ENCODE measurements around the gene PHF12. TPM values are rescaled to one million over a fixed set of nuclear protein-coding genes. Genes with fewer than 3 reads are reported as not detected.

The PHF12 gene
- total and polyA plus RNA-seq, 2 of the 4 experiments (the other 2 are of a cell fraction), result 24.4 to 25.6 TPM

GRCh38 chr17:28906276-28906675 is 45.0 kb downstream of the PHF12 start:
- Histone ChIP-seq H3K27ac (ENCODE audit: insufficient read depth, low read length) (no peak overlapping the region), H2BK20ac (ENCODE audit: low read depth, low read length) (no peak overlapping the region), H3K4ac (ENCODE audit: low read depth, low read length) (no peak overlapping the region), H3K36me3 (ENCODE audit: control insufficient read depth, insufficient read depth, low read length) (peaks cover 45% of the 10 kb centered on the region), H3K14ac (replicated peaks; ENCODE audit: low read depth, low read length) (no peak overlapping the region), H4K5ac (ENCODE audit: low read depth, low read length) (no peak overlapping the region), H3K4me3 (ENCODE audit: insufficient read depth, low read depth, low read length) (no peak overlapping the region), H4K91ac (ENCODE audit: insufficient read depth, low read depth, low read length) (no peak overlapping the region), H3K23ac (ENCODE audit: low read depth, low read length) (no peak overlapping the region), H2AFZ (replicated peaks; ENCODE audit: low read length, poor library complexity) (no peak overlapping the region), H3K4me2 (ENCODE audit: low read depth, low read length) (no peak overlapping the region), H3K9me1 (ENCODE audit: insufficient read depth, low read length) (peaks cover 13% of the 10 kb centered on the region), H2AK5ac (ENCODE audit: low read depth, low read length) (no peak overlapping the region), H2AK9ac (replicated peaks; ENCODE audit: low read depth, low read length, poor library complexity) (no peak overlapping the region), H3K4me1 (ENCODE audit: control insufficient read depth, insufficient read depth, low read length) (peaks cover 20% of the 10 kb centered on the region), H3K18ac (ENCODE audit: low read depth, low read length) (no peak overlapping the region), H3K9me3 (ENCODE audit: control insufficient read depth, insufficient read depth, low read length) (no peaks in the 10 kb centered on the region), H3K79me1 (ENCODE audit: low read depth in 1 of 2, low read length in 2 of 2) (peaks cover 10 to 45% of the 10 kb centered on the region in 2 experiments; a peak in 3 of 4 replicates), H3K9ac (ENCODE audit: low read depth, low read length) (no peak overlapping the region), H2BK120ac (ENCODE audit: low read depth, low read length) (no peak overlapping the region), H2BK5ac (ENCODE audit: low read depth, low read length, poor library complexity, severe bottlenecking) (no peak overlapping the region), H2BK15ac (ENCODE audit: low read depth, low read length) (no peak overlapping the region), H3K56ac (ENCODE audit: extremely low read depth, insufficient read depth, low read length) (no peak overlapping the region), H4K20me1 (ENCODE audit: insufficient read depth, low read length) (peaks cover 41% of the 10 kb centered on the region; the same call in 1 of the 2 replicates), H3K27me3 (ENCODE audit: control insufficient read depth, insufficient read depth, low read length) (no peaks in the 10 kb centered on the region), H4K8ac (ENCODE audit: low read depth in 2 of 2, low read length in 2 of 2) (no peak overlapping the region)
- ChIA-PET CTCF (no interaction called here), POLR2A (ENCODE audit: unreplicated experiment) (no interaction called here)
- DNase-seq (no peak), ATAC-seq (ENCODE audit: low read depth) (no peak)
- dilution Hi-C loops (cut with HindIII; ENCODE audit: low sequenced_read_pairs, unreplicated experiment) (no loop called here), intact Hi-C loops (cut with micrococcal nuclease) (loop anchor here (5.0 kb wide), 1 partner anchor 41 kb away; no protein-coding TSS in a partner anchor), in situ Hi-C loops (cut with MboI; ENCODE audit: low sequenced_read_pairs) (no loop called here)
- no TSS peak for BruUV-seq (replicated peaks)
- WGBS, 2 experiments (ENCODE audit: extremely low coverage in 2 of 2, insufficient read length in 1 of 2), result 85% methylated on average over 2 of the region's 9 CpGs; no CpG with 5 or more reads in 1 of the 2 experiments
- TF ChIP-seq FOS (IDR thresholded peaks at IDR 0.05; ENCODE audit: low read depth, low read length), result no peak
- TF ChIP-seq CTCF (conservative IDR thresholded peaks at IDR 0.05; ENCODE audit: low read depth, low read length), result no peak
- no peak for TF ChIP-seq MAFK (IDR thresholded peaks at IDR 0.05; ENCODE audit: low read depth, low read length)
- TF ChIP-seq, protein P1, sequence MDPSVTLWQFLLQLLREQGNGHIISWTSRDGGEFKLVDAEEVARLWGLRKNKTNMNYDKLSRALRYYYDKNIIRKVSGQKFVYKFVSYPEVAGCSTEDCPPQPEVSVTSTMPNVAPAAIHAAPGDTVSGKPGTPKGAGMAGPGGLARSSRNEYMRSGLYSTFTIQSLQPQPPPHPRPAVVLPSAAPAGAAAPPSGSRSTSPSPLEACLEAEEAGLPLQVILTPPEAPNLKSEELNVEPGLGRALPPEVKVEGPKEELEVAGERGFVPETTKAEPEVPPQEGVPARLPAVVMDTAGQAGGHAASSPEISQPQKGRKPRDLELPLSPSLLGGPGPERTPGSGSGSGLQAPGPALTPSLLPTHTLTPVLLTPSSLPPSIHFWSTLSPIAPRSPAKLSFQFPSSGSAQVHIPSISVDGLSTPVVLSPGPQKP (IDR thresholded peaks at IDR 0.05; ENCODE audit: borderline replicate concordance, low read depth, low read length), result no peak
- TF ChIP-seq RFX5 (IDR thresholded peaks at IDR 0.05; ENCODE audit: low read depth, low read length), result no peak
- no peak for TF ChIP-seq RAD21 (IDR thresholded peaks at IDR 0.05; ENCODE audit: low read length)
- no peak for TF ChIP-seq RCOR1 (IDR thresholded peaks at IDR 0.05; ENCODE audit: insufficient replicate concordance, low read length)
- no peak for TF ChIP-seq CEBPB (IDR thresholded peaks at IDR 0.05; ENCODE audit: low read depth, low read length)
- no peak for TF ChIP-seq SMC3 (IDR thresholded peaks at IDR 0.05; ENCODE audit: low read depth, low read length)
- TF ChIP-seq, protein P2, sequence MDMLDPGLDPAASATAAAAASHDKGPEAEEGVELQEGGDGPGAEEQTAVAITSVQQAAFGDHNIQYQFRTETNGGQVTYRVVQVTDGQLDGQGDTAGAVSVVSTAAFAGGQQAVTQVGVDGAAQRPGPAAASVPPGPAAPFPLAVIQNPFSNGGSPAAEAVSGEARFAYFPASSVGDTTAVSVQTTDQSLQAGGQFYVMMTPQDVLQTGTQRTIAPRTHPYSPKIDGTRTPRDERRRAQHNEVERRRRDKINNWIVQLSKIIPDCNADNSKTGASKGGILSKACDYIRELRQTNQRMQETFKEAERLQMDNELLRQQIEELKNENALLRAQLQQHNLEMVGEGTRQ (IDR thresholded peaks at IDR 0.05; ENCODE audit: low read depth, low read length), result no peak
- no peak for TF ChIP-seq NFE2L2 (IDR thresholded peaks at IDR 0.05; ENCODE audit: low read depth, low read length)
- TF ChIP-seq MAZ (IDR thresholded peaks at IDR 0.05; ENCODE audit: borderline replicate concordance, low read depth, low read length), result no peak
- TF ChIP-seq MXI1 (IDR thresholded peaks at IDR 0.05; ENCODE audit: borderline replicate concordance, low read depth, low read length), result no peak
- TF ChIP-seq BHLHE40 (IDR thresholded peaks at IDR 0.05; ENCODE audit: low read depth, low read length), result no peak
- TF ChIP-seq POLR2A (IDR thresholded peaks at IDR 0.05; ENCODE audit: low read depth, low read length), result no peak
- TF ChIP-seq CHD1 (IDR thresholded peaks at IDR 0.05; ENCODE audit: low read depth, low read length), result no peak
